NOMO-1 treated with DMSO at 0.1 percent for 48 hours (cell line): Measurements from ENCODE around the gene LRRFIP1.
"Not testable (repeated sequence)": the region's sequence is repeated elsewhere in the genome, so short reads cannot be mapped to it uniquely, and the experiment has no call there.

Source experiments
- DNase-seq: peaks from one replicate; lab custom pipeline; 2025; ENCODE audit not compliant: unreplicated experiment; lab: John Stamatoyannopoulos, UW

LRRFIP1 gene

GRCh38 chr2:237765122-237765521 is 137.7 kb downstream of the LRRFIP1 start:
- DNase-seq: not testable (repeated sequence)

GRCh38 chr2:237765875-237766274 is 138.5 kb downstream of the LRRFIP1 start:
- no peak for DNase-seq

GRCh38 chr2:237766340-237766739 is 139.0 kb downstream of the LRRFIP1 start:
- no peak for DNase-seq

GRCh38 chr2:237772513-237772912 is 145.1 kb downstream of the LRRFIP1 start:
- no peak for DNase-seq

GRCh38 chr2:237773826-237774225 is 146.4 kb downstream of the LRRFIP1 start:
- no peak for DNase-seq

GRCh38 chr2:237774811-237775553 is 147.6 kb downstream of the LRRFIP1 start:
- DNase-seq: peak; percentile 44

GRCh38 chr2:237779521-237779920 is 152.1 kb downstream of the LRRFIP1 start:
- no peak for DNase-seq

GRCh38 chr2:237782181-237782580 is 154.8 kb downstream of the LRRFIP1 start:
- no peak for DNase-seq

- DNase-seq: not testable (repeated sequence)
These were observed 156.3 kb downstream of the LRRFIP1 start for GRCh38 chr2:237783678-237784077.

GRCh38 chr2:237786936-237787335 is 159.5 kb downstream of the LRRFIP1 start:
- no peak for DNase-seq

GRCh38 chr2:237790353-237790752 is 163.0 kb downstream of the LRRFIP1 start:
- no peak for DNase-seq

GRCh38 chr2:237791977-237792727 is 164.8 kb downstream of the LRRFIP1 start:
- no peak for DNase-seq

GRCh38 chr2:237797253-237797652 is 169.9 kb downstream of the LRRFIP1 start:
- no peak for DNase-seq

- DNase-seq: no peak
These were observed 171.1 kb downstream of the LRRFIP1 start, which contains the start of gene RBM44 for GRCh38 chr2:237798236-237799059. TSS of gene RBM44 (plus strand) at chr2:237798779. CDS start at chr2:237813610, 14,831 bp downstream.

- no peak for DNase-seq
These were observed 171.7 kb downstream of the LRRFIP1 start for GRCh38 chr2:237799060-237799428.

- no peak for DNase-seq
These were observed 174.1 kb downstream of the LRRFIP1 start for GRCh38 chr2:237801466-237801865.

- DNase-seq: no peak
These were observed 178.9 kb downstream of the LRRFIP1 start for GRCh38 chr2:237806334-237806733.

- no peak for DNase-seq
These were observed 188.2 kb downstream of the LRRFIP1 start for GRCh38 chr2:237815637-237816036.

- no peak for DNase-seq
These were observed 189.1 kb downstream of the LRRFIP1 start for GRCh38 chr2:237816531-237816930.

GRCh38 chr2:237818066-237818473 is 190.7 kb downstream of the LRRFIP1 start:
- DNase-seq: peak; percentile 52

- peak; percentile 27 for DNase-seq
These were observed 191.8 kb downstream of the LRRFIP1 start for GRCh38 chr2:237819231-237819630.
